ENCODE measurements around the gene GPR132.
"Not testable (repeated sequence)": the region's sequence is repeated elsewhere in the genome, so short reads cannot be mapped to it uniquely, and the experiment has no call there.

GPR132 gene

DNA sequence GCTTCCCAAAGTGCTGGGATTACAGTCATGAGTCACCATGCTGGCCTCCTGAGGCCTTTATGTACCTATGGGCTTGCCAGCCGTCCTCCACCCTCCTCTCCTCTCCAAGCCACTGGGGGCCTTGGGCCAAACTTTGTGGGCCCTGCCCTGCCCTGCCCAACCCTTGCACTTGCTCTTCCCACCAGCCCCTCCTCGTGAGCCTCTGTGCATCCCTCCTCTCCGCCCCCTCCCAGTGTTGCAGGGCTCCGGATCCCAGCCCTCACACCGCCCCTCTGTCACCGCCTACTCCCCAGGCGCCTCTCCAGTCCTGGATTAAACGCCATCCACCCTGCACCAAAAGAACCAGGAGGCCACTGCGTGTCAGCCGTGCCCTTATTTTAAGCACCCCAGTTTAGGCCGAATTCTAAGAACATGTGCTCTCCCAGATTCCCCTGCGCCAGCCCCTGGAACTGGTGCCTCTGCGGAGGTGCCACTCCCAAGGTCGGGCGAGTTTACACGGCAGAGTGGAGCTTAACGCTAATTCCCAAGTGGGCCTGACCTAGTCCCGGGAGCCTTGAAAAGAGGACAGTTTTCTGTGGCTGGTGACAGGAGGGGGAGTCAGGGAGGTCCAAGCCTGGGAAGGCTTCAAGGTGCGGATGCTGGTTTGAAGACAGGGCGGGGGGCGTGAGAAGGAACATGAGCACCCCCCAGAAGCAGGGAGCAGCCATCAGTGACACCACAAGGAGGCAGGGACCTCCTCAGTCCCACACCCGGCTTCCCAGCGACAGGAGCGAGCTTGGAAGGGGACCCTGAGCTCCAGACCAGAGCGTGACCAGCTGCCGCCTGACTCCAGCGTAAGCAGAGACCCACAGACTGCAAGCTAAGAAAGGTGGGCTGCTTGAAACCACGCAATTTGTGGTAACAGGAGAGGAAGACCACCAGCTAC lies 23.1 kb downstream of the GPR132 start:
- DNase-seq (ENCODE audit: low read depth), result no peak

DNA sequence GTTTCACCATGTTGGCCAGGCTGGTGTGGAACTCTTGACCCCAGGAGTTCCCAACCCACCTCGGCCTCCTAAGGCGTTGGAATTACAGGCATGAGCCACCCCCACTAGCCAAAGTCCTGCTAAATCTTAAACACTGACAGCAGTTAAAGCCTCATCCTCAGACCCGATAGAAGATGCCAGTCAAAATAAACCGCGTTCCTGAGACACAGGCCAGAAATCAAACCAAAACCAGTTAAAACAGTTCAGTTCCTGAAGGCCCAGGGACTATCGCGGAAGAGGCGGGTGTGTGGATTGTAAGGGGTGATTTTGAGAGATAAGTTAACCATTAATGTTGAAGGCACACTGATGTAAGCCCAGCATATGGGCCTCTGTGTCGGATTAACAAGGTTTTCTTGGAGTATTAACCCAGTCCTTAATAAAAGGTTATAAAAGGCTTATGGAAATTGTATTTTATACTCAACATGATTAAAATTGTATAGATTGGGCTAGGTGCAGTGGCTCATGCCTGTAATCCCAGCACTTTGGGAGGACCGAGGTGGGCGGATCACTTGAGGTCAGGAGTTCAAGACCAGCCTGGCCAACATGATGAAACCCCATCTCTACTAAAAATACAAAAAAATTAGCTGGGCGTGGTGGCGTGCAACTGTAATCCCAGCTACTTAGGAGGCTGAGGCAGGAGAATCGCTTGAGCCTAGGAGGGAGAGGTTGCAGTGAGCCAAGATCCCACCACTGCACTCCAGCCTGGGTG lies 25.6 kb downstream of the GPR132 start:
- DNase-seq (ENCODE audit: low read depth), result no peak

DNA sequence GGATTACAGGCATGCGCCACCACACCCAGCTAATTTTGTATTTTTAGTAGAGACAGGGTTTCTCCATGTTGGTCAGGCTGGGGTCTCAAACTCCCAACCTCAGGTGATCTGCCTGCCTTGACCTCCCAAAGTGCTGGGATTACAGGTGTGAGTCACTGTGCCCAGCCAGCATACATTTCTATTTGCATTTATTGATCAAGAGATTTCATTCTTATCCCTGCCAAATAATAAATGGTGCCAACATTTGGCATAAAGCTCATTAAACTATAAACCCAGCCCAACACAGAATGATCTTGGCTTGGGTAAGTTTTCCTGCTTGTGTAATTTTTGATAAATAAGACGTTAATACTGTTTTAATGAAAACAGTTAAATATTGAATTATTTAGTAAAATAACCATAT lies 29.6 kb downstream of the GPR132 start:
- not testable (repeated sequence) for DNase-seq (ENCODE audit: low read depth)

DNA sequence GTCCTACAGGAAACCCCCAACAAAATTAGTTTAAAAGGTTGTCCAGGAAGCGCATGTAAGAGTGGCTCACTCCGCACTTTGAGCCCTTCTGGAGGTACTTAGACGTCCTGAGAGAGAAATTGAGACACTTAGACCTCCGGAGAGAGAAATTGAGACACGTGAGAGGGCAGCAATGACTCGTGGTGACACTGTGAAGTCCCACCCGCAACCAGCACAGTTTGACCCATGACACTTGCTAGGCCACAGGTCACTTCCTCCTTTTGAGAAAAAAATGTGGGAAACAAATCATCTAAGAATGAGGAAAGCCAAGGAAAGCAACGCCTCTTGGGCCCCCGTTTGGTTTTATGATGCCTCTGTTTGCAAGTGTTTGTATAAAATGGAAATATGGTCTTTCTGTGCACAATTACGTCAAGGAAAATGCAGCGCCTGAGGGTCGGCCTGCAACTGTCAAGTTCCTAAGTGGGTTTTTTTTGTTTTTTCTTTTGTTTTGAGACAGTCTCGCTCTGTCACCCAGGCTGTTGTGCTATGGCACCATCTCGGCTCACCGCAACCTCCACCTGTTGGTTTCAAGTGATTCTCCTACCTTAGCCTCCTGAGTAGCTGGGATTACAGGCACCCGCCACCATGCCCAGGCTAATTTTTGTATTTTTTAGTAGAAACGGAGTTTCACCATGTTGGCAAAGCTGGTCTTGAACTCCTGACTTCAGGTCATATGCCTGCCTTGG lies 30.8 kb downstream of the GPR132 start:
- no peak for DNase-seq (ENCODE audit: low read depth)

DNA sequence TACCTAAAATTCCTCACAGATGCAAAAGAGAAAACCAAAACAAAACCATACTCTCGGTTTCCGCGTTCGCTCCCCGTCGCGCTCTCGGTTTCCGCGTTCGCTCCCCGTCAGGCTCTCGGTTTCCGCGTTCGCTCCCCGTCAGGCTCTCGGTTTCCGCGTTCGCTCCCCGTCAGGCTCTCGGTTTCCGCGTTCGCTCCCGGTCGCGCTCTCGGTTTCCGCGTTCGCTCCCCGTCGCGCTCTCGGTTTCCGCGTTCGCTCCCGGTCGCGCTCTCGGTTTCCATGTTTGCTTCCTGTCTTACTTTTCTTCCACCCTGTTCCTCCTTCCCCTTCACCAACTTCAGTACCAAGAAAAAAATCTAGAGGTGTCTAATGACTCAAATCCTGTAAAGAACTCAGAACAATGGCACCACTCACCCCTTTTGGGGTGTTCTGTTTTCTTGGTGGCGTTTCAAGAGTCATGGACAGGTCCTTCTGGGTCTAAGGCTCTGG lies 31.8 kb downstream of the GPR132 start:
- DNase-seq (ENCODE audit: low read depth), result not testable (repeated sequence)

DNA sequence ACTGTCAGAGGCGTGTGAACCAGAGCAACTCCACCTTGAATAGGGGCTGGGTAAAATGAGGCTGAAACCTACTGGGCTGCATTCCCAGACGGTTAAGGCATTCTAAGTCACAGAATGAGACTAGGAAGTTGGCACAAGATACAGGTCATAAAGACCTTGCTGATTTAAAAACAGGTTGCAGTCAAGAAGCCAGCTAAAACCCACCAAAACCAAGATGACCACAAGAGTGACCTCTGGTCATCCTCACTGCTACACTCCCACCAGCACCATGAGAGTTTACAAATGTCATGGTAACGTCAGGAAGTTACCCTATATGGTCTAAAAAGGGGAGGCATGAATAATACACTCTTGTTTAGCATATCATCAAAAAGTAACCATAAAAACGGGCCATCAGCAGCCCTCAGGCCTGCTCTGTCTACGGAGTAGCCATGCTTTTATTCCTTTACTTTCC lies 32.8 kb downstream of the GPR132 start:
- not testable (repeated sequence) for DNase-seq (ENCODE audit: low read depth)

DNA sequence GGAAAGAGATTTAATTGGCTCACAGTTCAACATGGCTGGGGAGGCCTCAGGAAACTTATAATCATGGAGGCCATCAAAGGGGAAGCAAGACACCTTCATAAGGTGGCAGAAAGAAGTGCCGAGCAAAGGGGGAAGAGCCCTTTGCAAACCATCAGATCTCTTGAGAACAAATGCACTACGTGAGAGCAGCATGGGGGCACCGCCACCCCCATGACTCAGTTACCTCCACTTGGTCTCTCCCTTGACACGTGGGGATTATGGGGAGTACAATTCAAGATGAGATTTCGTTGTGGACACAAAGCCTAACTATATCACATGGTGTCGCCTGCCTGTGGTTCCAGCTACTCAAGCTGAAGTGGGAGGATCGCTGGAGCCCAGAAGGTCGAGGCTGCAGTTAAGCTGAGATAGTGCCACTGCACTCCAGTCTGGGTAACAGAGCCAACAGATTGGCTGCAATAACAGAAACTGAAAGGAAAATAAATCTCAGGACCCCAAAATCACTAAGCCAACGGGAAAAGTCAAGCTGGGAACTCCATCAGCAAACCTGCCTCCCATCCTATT lies 34.3 kb downstream of the GPR132 start:
- no peak for DNase-seq (ENCODE audit: low read depth)

DNA sequence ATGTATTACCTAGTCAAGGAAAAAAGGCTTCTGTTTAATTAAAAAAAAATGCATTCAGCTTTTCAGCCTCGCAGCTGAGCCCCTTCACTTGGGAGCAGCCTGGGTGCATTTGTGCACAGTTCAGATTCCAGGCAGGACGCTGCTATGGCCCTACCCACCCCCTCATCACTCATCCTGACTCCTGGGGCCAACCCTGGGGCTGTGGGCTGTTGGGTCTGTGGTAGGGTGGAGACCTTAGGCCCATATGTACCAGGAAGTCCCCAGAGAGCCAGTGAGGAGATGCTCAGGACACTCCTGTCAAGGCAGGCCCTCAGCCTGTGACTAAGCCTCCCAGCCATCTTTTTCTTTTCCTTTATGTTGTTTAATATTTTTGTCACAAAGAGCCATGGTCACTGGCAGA lies 35.0 kb downstream of the GPR132 start:
- no peak for DNase-seq (ENCODE audit: low read depth)

DNA sequence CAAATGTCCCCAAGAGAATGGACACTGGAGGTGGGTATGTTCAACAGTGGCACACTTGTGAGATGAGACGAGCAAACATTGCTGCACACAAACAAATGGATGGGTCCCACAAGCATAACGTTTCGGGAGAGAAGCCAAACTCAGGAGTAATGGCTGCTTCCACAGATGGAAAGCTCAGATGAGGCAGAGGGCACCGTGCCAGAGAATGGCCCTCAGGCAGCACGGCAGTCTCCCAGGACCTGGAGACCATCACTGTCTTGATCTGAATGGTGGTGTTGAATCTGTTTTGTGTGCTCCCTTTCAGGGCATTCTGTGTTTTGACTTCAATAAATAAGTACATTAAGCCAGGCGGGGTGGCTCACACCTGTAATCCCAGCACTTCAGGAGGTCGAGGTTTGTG lies 35.8 kb downstream of the GPR132 start:
- DNase-seq (ENCODE audit: low read depth), result no peak

DNA sequence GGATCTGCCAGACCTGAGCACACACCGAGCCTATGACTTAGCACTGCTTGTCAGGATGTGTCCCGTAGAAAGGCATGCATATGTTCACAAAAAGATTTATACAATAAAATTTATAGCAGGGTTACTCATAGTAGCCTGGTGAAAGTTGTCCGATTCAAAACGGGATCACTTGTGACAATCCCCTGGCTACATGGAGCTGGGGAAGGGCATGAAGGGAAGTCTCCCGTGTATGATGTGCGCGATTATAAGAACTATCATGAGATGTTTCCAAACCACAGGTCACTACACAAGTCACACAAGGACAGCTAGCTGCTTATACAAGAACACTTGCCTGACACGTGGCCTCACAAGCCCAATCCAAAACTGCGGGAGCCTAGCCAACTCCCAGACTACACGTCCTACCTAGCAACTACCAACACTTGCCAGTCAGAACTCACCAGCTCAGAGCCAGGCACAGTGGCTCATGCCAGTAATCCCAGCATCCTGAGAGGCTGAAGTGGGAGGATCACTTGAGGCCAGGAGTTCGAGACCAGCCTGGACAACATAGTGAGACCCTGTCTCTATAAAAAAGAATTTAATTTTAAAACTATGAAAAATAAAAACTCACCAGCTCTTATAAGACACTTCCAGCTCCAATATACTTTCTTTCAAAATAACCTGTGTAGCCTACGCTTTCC lies 36.8 kb downstream of the GPR132 start:
- no peak for DNase-seq (ENCODE audit: low read depth)

DNA sequence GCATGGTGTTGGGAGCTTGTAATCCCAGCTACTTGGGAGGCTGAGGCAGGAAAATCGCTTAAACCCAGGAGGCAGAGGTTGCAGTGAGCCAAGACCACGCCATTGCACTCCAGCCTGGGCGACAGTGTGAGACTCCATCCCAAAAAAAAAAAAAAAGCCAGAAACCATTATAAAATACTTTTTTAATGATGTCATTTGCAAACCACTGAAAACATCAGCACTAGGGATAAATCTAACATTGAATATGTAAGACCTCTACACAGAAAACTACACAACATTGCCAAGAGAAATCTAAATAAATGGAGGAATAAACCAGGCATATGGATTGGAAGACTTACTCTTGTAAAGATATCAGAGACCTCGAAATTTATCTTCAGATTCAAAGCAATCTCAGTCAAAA lies 37.5 kb downstream of the GPR132 start:
- DNase-seq (ENCODE audit: low read depth), result not testable (repeated sequence)

DNA sequence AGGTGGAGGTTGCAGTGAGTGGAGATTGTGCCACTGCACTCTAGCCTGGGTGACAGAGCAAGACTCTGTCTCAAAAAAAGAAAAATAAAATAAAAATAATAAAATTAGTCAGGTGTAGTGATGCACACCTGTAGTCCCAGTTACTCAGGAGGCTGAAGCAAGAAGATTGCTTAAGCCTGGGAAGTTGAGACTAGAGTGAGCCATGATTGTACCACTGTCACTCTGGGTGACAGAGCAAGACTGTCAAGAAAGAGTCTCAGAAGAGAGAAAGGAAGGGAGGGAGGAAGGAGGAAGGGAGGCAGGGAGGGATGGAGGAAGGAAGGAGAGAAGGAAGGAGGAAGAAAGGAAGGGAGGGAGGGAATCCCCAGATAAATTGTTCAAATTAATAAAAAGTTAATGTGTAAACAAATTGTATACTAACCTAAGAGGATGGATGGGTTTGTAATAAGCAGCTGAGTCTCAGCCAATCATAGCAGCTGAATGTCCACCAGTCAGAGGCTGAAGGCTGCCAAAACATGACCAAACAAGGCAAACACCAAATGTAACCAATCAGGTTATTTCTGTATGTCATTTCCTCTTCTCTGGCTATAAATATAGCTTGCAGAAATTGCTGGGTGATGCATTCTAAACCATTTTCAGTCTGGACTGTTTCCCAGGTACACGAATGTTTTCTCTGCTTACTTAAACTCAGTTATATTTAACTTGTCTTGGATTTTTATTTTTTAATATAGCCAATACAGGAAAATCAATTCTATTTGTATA lies 38.2 kb downstream of the GPR132 start:
- DNase-seq (ENCODE audit: low read depth), result peak; percentile 56

DNA sequence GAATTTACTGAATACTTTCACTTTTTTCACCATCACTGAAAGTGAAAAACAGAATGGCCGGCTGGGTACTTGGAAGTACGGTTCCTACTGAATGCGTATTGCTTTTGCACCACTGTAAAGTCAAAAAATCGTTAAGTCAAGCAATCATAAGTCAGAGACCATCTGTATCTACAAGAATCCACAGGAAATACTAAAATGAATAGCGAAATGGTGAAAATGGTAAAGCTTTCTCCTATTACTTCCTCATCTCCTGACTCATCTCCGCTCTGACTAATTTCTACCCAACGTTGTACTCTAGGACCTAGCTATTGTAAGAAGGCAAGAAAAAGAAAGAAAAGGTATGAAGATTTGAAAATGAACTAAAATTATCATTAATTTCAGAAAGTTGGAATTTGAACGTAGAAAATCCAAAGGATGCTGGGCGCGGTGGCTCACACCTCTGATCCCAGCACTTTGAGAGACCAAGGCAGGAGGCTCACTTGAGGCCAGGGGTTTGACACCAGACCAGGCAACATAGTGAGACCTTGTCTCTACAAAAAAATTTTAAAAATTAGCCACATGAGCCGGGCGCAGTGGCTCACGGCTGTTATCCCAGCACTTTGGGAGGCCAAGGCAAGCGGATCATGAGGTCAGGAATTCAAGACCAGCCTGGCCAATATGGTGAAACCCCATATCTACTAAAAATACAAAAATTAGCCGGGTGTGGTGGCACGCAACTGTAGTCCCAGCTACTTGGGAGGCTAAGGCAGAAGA lies 39.0 kb downstream of the GPR132 start:
- DNase-seq (ENCODE audit: low read depth), result no peak

DNA sequence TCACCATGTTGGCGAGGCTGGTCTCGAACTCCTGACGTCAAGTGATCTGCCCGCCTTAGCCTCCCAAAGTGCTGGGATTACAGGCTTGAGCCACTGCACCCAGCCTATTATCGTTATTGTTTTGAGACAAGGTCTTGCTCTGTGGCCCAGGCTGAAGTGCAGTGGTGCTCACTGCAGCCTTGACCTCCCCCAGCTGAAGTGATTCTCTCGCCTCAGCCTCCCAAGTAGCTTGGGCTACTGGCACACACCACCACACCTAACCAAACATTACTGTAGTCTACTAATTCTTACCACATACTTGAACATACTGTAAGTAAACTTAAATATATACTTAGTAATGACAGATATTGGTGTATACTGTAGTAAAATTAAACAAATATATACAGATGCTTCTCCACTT lies 39.8 kb downstream of the GPR132 start:
- DNase-seq (ENCODE audit: low read depth), result no peak

DNA sequence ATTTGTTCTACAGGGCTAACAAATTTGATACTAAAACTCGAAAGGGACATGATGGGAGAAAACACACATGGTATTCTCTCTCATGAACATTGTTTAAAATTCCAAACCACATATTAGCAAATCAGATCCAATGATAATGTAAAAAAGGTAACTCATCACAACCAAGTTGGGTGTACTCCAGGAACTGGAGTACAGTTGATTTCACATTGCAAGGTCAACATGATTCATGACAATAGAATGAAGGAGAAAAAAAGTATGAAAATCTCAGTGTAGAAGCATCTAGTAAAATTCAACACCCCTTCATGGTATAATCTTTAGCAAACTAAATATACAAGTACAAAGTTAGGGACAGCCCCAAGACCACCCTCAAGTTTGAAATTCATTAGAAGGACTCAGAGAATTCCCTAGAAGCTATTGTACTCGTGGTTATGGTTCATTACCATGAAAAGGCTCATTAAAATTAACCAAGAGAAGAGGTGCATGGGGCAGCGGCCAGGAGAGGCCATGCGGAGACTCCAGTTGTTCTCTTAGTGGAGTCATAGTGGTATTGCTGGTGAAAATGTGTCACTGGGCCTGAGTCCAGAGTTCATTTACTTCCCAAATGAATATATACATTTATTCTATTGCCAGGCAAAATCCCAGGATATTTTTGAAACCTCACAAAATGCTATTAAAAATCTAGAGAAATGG lies 41.3 kb downstream of the GPR132 start:
- DNase-seq (ENCODE audit: low read depth), result peak; percentile 50

DNA sequence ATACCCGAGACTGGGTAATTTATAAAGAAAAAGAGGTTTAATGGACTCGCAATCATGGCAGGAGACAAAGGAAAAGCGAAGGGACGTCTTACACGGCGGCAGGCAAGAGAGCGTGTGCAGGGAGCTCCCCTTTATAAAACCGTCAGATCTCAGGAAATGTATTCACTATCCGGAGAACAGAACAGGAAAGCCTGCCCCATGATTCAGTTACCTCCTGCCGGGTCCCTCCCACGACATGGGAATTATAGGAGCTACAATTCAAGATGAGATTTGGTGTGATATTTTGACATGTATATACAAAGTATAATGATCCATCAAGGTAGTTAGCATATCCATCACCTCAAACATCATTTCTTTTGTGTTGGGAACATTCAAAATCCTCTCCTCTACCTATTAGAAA lies 42.1 kb downstream of the GPR132 start:
- DNase-seq (ENCODE audit: low read depth), result no peak

DNA sequence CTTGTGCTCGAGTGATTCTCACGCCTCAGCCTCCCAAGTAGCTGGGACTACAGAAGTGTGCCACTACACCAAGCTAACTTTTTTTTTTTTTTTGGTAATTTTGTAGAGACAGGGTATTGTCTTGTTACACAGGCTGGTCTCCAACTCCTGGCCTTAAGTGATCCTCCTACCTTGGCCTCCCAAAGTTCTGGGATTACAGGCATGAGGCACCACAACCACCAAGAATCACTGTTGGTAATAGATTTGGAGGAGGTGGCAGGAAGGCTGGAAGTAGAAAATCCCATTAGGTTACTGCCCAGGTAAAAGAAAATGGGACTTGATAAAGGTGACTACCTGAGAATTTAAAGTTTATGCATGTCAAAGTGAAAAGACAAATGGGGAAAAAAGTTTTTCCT lies 43.0 kb downstream of the GPR132 start:
- DNase-seq (ENCODE audit: low read depth), result no peak

DNA sequence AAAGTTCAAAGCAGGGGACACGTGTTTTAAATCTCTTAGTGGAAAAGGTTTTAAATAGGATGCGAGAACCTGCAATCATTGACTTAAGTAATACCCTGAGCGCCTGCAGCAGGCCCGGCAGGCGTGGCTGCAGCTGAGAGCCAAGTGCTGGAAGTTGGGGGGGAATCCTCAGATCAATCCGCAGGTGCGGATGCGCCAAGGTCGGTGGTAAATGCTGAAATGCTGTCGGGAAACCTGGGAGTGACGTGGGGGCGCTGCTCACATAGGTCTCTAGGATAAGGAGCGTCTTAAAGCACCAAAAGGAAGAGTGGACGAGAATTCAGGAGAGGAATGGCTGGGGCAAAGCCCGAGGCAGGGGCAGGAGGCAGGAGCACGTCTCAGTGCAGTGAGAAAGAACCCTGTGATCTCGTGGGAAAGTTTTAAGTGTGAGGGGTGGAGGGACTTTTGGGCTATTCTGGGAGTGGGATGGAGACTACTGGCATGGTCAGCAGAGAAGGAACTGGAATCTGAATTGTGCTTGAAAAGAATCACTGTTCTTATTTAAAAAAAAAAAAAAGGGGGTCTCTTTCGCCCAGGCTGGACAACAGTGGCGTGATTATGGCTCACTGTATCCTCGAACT lies 43.5 kb downstream of the GPR132 start:
- DNase-seq (ENCODE audit: low read depth), result peak; percentile 27
